ENCODE results near the gene MACROD2.

- no peak for TF ChIP-seq FOXP2 (optimal IDR thresholded peaks at IDR 0.05; ENCODE audit: borderline replicate concordance, extremely low read depth, extremely low read length, insufficient read depth)
- no peak for TF ChIP-seq TAF1 (IDR thresholded peaks at IDR 0.05; ENCODE audit: borderline replicate concordance, insufficient read depth, low read length)
- TF ChIP-seq POLR2AphosphoS5 (IDR thresholded peaks at IDR 0.05; ENCODE audit: low read depth, low read length) = no peak
- no peak for TF ChIP-seq SIN3A (IDR thresholded peaks at IDR 0.05; ENCODE audit: borderline replicate concordance, insufficient read depth, low read length)
- TF ChIP-seq REST (IDR thresholded peaks at IDR 0.05; ENCODE audit: insufficient read depth in 1 of 2, low read depth in 2 of 2, low read length in 2 of 2) = no peak
These were observed 286.8 kb downstream of the MACROD2 start for GRCh38 chr20:14282140-14282539.
